BJ (cell line): ENCODE data around the gene ANO10. TPM values are rescaled to one million over a fixed set of nuclear protein-coding genes. Genes with fewer than 3 reads are reported as not detected.

Experiments
- CTCF ChIA-PET: fragments of 350-600 bp; formaldehyde crosslinking; extraction: SDS; loops from one replicate; lab custom pipeline; 2021; ENCODE audit warnings: antibody characterized with exemption, inconsistent platforms; lab: Yijun Ruan, JAX
- POLR2A ChIA-PET: fragments of 300-600 bp; sonication (Branson Sonifier 250); formaldehyde crosslinking; extraction: SDS; loops from one replicate; lab custom pipeline; 2021; ENCODE audit warnings: antibody characterized with exemption; lab: Charles Lee
- DNase-seq: peaks from one replicate; pipeline ENCODE4 v3.0.0-alpha.2; 2011; ENCODE audit warnings: low read depth
- H3K27me3 ChIP-seq: 2 replicates; pipeline ENCODE4 v1.6.0; 2011; ENCODE audit warnings: low read length; ENCODE audit not compliant: control insufficient read depth, insufficient read depth
- H3K36me3 ChIP-seq: 2 replicates; pipeline ENCODE4 v1.5.1; 2011; ENCODE audit warnings: low read length; ENCODE audit not compliant: control insufficient read depth, insufficient read depth
- H3K4me3 ChIP-seq: 2 replicates; pipeline ENCODE4 v1.5.1; 2011; ENCODE audit warnings: low read depth, mild to moderate bottlenecking, control low read depth, low read length
- polyA plus RNA-seq: library from polyadenylated mRNA; depleted of rRNA; stranded (reverse); fragments of >200 nt; gene quantifications from 2 replicates; pipeline ENCODE4 v1.2.3, GENCODE V29; 2011
- TF ChIP-seq, protein P1 (sequence below): IDR thresholded peaks from 2 replicates; pipeline ENCODE4 v1.5.1; 2011; ENCODE audit warnings: low read depth, mild to moderate bottlenecking, control low read depth, inconsistent platforms, low read length, moderate library complexity; ENCODE audit not compliant: insufficient read depth

The ANO10 gene
- polyA plus RNA-seq, 1 experiment, result 36.6 TPM

DNA sequence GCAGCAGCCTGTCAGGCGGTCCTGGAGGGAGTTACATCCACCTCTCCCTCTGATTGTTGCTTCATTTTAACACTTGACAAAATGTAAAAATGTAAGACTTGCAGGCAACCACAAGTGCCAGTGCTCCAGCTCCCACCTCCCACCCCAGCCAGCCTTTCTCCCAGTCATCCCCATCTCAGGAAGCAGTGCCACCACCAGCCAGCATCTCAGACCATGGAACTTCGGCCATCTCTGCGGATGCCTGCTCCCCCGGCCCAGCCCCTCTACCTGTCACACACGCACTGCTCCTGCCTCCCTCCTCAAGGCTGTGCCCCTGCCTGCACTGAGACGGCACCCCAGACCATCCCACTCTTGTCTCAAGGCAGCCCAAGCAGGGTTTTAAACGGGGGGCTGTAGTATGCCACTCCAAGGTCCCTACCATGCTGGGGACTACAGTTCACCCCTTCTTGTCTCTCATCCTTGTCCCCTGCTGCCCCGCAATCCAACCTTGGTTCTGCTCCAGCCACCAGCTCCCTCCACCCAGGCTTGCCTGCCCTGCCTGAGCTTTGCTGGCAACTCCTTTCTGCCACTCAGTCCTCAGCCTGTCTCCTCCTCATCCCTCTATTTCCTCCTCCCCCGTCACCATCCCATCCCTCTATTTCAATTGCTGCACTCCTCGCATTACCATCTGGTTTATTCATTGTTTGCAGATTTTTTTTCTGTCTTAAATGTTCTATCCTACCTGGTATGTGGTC lies 249.6 kb downstream of the ANO10 start:
- Histone ChIP-seq H3K27me3 (no peaks in the 10 kb centered on the region), H3K4me3 (no peak overlapping the region), H3K36me3 (no peaks in the 10 kb centered on the region)
- TF ChIP-seq, protein P1, sequence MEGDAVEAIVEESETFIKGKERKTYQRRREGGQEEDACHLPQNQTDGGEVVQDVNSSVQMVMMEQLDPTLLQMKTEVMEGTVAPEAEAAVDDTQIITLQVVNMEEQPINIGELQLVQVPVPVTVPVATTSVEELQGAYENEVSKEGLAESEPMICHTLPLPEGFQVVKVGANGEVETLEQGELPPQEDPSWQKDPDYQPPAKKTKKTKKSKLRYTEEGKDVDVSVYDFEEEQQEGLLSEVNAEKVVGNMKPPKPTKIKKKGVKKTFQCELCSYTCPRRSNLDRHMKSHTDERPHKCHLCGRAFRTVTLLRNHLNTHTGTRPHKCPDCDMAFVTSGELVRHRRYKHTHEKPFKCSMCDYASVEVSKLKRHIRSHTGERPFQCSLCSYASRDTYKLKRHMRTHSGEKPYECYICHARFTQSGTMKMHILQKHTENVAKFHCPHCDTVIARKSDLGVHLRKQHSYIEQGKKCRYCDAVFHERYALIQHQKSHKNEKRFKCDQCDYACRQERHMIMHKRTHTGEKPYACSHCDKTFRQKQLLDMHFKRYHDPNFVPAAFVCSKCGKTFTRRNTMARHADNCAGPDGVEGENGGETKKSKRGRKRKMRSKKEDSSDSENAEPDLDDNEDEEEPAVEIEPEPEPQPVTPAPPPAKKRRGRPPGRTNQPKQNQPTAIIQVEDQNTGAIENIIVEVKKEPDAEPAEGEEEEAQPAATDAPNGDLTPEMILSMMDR, result no peak
- DNase-seq, result no peak
- POLR2A ChIA-PET, result no interaction called here
- CTCF ChIA-PET, result no interaction called here

DNA sequence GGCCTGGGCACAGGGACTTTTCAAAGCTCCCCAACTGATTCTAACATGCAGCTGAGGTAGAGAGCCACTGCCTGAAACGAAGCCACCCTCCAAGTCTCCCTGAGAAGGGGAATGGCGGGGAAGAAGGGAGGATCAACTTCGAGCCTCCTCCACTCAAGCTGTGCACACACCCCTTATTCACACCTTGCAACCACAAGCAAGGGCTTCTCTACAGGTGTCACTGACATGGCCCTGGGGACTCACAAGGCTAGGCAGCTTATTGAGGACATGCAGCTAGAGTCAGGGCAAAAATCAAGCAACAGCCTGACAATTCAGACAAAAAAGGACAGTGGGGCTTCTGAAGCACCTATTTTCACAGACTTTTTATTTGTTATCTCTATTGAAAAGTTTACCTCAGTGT lies 250.3 kb downstream of the ANO10 start:
- TF ChIP-seq, protein P1, result no peak
- Histone ChIP-seq H3K4me3 (no peak overlapping the region), H3K36me3 (no peaks in the 10 kb centered on the region), H3K27me3 (no peaks in the 10 kb centered on the region)
- no peak for DNase-seq
- CTCF ChIA-PET, result no interaction called here
- POLR2A ChIA-PET, result no interaction called here

DNA sequence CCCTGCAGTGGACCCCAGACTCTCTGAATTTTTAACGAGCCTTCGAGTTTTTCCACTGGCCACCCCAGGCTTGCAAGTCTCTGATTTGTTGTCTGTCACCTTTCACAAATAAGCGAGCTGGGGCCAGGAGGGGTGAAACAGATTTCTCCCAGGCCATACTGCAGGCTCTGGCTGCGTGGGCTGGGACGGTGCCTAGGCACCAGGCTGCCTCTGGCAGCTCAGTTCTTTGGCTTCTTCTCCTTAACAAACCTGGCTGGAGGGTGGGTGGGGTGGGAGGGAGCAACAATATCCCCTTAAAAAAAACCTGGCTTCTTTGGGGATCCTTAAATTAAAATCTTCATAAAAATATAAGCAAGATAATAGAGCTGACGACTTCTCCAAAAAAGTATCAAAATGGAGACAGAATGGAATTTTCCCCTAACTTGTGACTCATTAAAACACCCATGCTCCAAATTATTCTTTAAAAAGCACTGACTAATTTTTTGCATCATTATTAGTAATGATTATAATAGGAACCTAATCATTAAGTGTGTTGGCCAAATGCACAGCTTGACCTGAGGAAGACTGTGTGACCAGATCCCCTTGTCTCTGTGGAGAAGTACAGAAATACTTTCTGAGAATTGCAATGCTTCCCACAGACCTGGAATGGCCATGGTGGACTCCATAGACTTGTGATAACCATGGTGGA lies 251.4 kb downstream of the ANO10 start:
- TF ChIP-seq, protein P1, result no peak
- H3K36me3 ChIP-seq, result no peaks in the 10 kb centered on the region
- no peak overlapping the region for H3K4me3 ChIP-seq
- ChIA-PET POLR2A (interaction anchor here (0.5 kb wide), 1 partner anchor 627 kb away, joined by 15 read pairs; no protein-coding TSS in a partner anchor), CTCF (no interaction called here)
- H3K27me3 ChIP-seq, result no peaks in the 10 kb centered on the region
- DNase-seq, result no peak

DNA sequence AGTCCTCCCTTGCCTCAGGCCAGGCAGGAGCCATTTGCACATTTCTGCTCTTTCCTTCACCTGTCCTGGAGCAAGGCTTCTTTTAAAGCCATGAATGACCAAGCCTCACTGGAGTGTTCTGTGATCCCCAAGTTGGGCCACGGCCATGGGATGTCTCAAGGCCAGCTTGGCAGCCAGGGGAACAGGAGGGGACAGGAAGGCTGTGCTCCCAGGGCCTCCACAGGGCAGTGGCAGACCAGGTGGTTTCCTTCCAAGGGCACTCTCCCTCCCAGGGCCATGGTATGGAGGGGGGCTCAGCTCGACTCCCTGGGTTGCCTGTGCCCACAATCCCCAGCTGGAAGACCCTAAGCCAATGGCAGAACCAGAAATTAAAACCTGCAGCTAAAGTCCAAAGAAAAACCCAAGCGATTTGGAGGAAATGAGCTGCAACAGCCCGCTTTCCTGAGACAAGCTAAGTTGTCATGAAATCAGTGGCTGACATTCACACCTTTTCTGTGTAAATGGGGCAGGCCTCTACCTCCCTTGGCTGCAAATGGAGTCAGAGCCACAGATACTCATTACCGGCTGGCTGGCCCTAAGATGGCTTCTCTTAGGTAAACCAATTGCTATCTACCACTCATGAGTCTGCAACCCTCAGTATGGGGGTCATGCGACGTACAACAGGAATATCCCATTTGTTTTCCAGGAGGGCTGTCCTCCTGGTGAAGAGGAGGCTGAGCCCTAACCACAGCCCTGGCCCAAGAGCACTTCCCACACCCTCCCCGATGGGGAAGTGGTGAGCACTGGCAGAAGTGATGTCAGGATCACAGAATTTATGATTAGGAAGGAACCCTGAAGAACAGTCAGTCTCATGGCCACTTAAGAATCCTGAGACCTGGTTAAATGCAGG lies 252.2 kb downstream of the ANO10 start:
- DNase-seq, result no peak
- Histone ChIP-seq H3K27me3 (no peaks in the 10 kb centered on the region), H3K36me3 (no peaks in the 10 kb centered on the region; the same call in 1 of the 2 replicates), H3K4me3 (no peak overlapping the region)
- CTCF ChIA-PET, result no interaction called here
- TF ChIP-seq, protein P1, result no peak
- POLR2A ChIA-PET, result no interaction called here

DNA sequence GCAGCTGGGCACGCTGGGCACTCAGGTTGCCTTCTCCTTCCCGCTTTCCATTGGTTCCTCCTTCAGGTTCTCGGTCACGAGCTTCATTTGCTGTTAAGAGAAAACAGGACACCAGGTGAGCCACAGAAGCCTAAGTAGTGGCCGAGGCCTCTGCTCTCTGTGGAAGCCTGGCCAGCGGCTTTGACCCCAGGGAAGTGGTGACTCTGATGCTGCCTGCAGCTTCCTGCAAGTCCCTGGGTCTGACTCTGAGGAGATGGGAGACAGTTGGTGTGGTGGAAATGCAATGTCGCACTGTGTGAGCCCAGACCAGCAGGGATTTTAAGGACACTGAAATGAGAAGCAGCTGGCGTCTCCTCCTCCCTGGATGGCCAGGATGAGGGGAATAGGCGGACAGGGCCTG lies 254.9 kb downstream of the ANO10 start:
- POLR2A ChIA-PET, result no interaction called here

More for the DNA sequence above, 254.9 kb downstream of the ANO10 start:
- no peak overlapping the region for H3K4me3 ChIP-seq
- H3K27me3 ChIP-seq, result no peaks in the 10 kb centered on the region
- H3K36me3 ChIP-seq, result no peaks in the 10 kb centered on the region; the same call in none of the 2 replicates
- CTCF ChIA-PET, result no interaction called here
- DNase-seq, result no peak
- TF ChIP-seq, protein P1, result no peak
